Stimulated activated naive CD4-positive, alpha-beta T cell treated with Interleukin-2 at 50 U/mL for 16 hours (primary cell): Measurements from ENCODE around the gene LAMTOR3.

Source experiments
- DNase-seq: peaks from one replicate; lab custom pipeline; 2025; lab: John Stamatoyannopoulos, UW

The LAMTOR3 gene, protein sequence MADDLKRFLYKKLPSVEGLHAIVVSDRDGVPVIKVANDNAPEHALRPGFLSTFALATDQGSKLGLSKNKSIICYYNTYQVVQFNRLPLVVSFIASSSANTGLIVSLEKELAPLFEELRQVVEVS

GRCh38 chr4:99894161-99894997, at the start of gene LAMTOR3:
TSS of gene LAMTOR3 (minus strand) at chr4:99894427. CDS start at chr4:99893963, 464 bp downstream.
- DNase-seq = peak; percentile 91

GRCh38 chr4:99938243-99938753, 44.1 kb upstream of the LAMTOR3 start:
- DNase-seq = no peak

DNA sequence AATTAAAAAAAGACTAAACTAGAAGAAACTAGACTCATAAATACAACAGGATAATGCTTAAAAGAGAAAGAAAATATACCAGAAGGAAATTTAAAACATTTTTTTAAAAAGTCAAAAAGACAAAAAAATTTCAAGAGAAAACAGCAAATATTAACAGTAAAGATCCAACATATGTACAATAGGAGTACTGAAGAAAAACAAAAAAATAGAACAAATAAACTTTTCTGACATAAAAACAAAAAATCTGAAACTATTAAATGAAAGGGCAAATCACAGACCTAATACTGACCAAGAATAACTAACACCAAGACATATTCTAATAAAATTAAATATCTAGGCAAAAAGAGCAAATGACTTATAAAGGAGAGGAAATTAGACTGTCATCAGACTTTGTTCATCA, 40.7 kb upstream of the LAMTOR3 start:
- DNase-seq = no peak

- no peak for DNase-seq
Measured at GRCh38 chr4:99927566-99927965, 33.3 kb upstream of the LAMTOR3 start.

- DNase-seq = no peak
Measured at GRCh38 chr4:99921174-99921573, 26.9 kb upstream of the LAMTOR3 start.

DNA sequence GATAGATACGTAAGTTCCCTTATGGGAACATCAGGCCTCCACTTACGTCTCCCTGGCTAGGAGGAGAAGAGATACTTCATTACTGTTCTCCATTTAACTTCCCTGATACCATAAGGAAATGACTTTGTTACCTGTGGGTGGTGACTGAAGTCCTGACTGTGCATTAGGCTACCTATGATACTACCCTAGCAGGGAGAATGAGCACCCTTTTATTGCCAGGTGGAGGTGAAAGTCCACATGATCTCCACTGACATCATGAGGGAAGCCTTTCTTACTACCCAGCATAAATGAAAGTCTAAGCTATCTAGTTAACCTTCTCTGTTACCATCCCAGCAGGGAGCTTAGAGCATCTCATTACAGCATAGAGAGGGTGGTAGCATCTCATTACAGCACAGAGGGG, 24.4 kb upstream of the LAMTOR3 start:
- no peak for DNase-seq

DNA sequence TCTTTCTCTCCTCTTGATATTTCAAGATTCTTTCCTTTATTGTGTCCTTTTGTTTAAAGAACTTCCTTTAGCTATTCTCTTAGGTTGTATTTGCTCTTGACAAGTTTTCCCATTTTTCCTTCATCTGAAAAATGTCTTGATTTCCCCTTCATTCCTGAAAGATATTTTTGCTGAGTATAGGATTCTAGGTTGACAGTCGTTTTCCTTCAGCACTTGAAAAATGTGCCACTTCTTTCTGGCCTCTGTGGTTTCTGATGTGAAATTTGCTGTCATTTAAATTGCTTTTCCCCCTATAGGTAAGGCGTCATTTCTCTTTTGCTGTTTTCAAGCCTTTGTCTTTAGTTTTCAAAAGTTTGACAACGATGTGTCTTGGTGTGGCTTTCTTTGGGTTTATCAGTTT, 23.3 kb upstream of the LAMTOR3 start:
- DNase-seq = no peak

DNA sequence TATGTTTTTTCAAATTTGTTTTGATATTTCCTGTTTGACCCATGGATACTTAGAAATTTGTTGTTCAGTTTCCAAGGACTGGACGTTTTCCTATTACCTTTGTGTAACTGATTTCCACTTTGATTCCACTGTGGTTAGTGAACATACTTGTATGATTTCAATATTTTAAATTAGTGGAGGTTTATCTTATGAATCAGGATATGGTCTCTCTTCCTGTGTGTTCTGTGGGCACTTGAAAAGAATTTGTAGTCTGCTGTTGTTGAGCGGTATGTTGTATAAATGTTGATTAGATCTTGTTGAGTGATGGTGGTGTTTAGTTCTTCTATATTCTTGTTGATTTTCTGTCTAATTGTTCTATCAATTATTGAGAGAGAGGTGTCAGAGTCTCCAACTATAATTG, 21.2 kb upstream of the LAMTOR3 start:
- DNase-seq = no peak

- DNase-seq = no peak
Measured at GRCh38 chr4:99894998-99895397, 771 bp upstream of the LAMTOR3 start.

DNA sequence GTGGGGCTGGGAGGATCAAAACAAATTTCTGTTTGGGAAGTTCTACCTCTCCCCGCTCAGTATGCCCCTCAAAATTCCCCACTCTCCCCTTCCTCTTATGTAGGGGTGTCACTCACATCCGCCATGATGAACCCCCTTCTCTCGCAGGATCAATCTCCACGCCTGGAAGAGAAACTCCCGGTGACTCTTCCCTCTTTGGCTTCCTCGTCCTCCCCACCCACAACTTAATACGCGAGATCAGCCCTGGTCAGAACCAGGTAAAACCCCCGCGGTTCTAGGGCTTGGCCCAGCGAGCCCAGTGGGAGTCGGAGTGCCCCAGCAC, 427 bp downstream of the LAMTOR3 start:
- no peak for DNase-seq

DNA sequence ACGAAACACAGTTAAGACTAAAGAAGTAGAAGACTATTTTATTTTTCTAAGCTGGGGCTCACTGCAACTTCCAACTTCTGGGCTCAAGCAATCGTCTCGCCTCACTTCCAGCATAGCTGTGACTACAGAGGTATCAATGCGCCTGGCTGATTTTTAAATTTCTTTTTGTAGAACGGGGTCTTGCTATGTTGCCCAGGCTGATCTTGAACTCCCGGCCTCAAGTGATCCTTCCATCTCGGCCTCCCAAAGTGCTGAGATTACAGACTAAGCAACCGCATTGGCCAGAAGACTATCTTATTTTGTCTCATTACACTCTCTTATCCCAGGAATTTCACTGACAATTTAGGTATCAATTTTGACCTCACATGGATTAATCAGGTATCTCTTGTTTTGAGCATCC, 1.2 kb downstream of the LAMTOR3 start:
- DNase-seq = no peak

DNA sequence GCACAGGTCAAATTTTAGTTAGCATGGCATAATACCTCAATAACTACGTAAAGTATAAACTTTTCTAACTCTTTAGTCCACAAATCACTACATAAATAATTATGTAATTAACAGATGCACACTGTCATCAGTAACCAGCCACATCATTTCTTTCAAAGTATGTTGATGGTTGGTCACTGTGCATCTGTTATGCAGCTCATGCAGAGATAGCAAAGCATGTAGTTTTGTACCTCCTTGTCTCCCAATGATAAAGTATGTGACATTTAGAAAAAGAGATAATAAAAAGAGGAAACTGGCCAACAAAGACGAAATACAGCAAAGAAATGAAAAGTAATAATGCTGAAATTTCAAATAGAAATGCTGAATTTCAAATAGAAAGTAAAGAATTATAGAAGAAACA, 2.9 kb downstream of the LAMTOR3 start:
- DNase-seq = no peak

DNA sequence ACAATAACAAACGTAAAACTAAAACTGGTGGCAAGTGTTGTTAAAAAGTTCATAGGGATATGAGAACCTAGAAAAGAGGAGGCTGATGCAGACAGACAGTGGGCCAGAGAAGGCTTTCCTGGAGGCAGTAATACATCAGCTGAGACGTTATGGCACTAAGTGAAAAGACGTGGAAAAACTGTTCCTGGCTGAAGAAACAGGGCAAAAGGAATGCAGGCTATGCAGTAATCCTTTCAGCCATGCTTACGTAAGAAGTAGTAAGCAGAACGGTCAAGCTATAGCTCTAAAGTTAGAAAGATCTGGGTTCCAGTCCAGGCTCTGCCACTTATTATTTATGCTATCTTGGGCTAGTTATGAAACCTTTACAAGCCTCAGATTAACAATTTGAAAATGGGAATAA, 6.4 kb downstream of the LAMTOR3 start:
- no peak for DNase-seq

DNA sequence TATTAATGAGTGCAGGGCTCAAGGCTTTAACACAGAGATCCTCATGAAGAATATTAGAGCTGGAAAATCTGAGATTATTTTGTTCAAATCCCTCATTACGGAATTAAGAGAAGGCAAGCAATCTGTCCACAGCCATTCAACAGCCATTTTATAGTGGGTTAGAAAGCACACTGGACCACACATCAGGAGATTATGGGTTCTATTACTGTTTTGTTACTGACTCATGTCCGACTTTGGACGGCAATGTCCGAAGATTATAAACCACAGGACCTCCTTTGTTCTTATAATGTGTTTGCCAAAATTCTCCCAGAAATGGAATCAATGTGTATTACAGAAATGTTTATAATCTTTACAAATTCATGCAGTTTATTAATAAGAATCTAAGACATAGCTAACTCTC, 8.1 kb downstream of the LAMTOR3 start:
- no peak for DNase-seq

- no peak for DNase-seq
Measured at GRCh38 chr4:99885687-99886086, 8.5 kb downstream of the LAMTOR3 start.

DNA sequence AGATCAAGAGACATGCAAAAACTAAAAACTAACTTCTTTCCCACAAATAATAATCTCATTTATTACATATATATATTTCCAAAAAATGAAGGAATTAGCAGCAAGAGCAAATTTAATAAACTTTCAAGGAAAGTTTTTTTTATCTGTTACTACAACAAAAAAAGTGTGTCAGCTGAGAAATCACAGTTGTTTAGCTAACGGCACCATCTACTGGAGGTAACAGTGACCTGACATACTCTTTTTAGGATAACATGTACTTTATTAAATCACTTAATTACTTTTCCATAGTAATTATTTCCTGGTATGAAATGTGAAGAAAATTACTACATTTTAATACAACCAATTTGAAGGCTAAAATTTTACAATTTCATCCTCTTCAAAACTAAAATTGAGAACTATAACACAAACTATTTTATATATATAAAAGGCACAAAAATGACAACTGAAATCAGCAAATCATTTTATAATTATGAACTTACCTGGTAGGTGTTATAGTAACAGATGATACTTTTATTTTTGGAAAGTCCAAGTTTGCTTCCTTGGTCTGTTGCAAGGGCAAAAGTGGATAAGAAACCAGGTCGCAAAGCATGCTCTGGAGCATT, 9.1 kb downstream of the LAMTOR3 start:
- DNase-seq = no peak

- DNase-seq = no peak
Measured at GRCh38 chr4:99879458-99879857, 14.8 kb downstream of the LAMTOR3 start.

GRCh38 chr4:99878604-99879003, 15.6 kb downstream of the LAMTOR3 start:
- DNase-seq = no peak

DNA sequence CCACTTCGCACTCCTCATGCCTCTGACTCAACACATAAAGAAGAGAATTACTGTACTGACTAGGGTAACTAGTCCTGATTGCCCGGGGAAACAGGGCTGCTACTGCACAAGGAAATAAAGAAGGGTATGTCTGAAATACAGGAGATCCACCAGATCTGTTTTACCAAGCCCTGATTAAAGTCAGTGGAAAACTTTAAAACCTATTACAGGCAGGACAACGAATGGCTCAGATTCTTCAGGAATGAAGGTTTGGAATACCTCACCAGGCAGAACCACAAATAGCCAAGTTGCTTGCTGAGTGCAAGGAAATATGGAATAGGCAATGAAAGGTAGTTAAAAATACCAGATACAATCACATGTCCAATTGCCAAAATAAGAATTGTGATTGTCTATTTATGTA, 17.3 kb downstream of the LAMTOR3 start:
- no peak for DNase-seq

- DNase-seq = no peak
Measured at GRCh38 chr4:99875071-99875470, 19.2 kb downstream of the LAMTOR3 start.

- no peak for DNase-seq
Measured at GRCh38 chr4:99872570-99872969, 21.7 kb downstream of the LAMTOR3 start.

DNA sequence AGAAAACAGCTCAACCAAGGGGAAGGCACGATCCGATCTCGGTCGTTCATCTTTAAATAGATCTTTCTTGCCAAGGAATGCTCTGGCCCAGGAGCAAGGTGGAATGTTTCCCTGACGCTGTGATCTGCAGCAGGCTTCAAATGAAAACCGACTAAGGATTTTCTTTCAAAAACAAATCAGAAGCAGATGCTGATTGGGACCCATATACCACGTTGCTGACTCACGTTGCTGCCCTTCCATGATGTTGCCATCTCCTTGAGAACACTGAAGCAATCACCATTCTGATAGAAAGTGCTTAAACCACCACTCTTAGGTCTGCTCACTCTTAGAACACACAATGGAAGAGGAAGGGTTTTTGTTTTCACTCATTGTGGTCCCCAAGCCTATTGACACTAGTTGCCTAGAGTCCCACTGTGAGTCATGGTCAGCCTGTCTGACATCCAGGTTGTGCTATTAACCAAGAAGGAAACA, 26.1 kb downstream of the LAMTOR3 start:
- no peak for DNase-seq

- DNase-seq = no peak
Measured at GRCh38 chr4:99863804-99864203, 30.4 kb downstream of the LAMTOR3 start.
